Measurements from ENCODE around the gene GLIPR1L1.
"Not testable (repeated sequence)": the region's sequence is repeated elsewhere in the genome, so short reads cannot be mapped to it uniquely, and the experiment has no call there.

Gene GLIPR1L1

GRCh38 chr12:75334384-75335030 is at the start of gene GLIPR1L1:
GLIPR1L1 (plus strand) TSS chr12:75334670; CDS start chr12:75334729, 59 bp downstream.
- DNase-seq, result peak; percentile 13 to 91 (median 75)

- no peak for DNase-seq
Observed at GRCh38 chr12:75288860-75289259, 45.6 kb upstream of the GLIPR1L1 start.

- DNase-seq, result no peak
Observed at GRCh38 chr12:75289753-75290152, 44.7 kb upstream of the GLIPR1L1 start.

DNA sequence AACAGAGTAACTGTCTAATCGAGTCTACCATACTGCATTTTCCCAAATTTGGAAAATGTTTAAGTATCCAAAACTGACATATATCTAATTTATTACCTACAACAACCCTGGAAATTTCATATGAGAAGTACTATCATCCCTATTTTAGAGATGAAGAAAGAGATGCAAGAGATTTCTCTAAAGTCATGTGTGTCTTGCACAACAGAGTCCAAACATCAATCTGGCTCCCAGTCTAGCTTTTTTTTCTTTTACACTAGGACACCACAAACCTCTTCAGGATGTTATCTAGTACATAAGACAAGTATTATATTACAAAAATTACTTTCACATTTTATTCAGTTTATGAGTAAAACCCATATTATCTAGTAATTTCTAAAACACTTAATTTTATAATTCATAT is 43.5 kb upstream of the GLIPR1L1 start:
- DNase-seq, result no peak

GRCh38 chr12:75294336-75294735 is 40.1 kb upstream of the GLIPR1L1 start:
- no peak for DNase-seq

GRCh38 chr12:75294797-75295196 is 39.7 kb upstream of the GLIPR1L1 start:
- no peak for DNase-seq

- no peak for DNase-seq
Observed at GRCh38 chr12:75302225-75302624, 32.2 kb upstream of the GLIPR1L1 start.

DNA sequence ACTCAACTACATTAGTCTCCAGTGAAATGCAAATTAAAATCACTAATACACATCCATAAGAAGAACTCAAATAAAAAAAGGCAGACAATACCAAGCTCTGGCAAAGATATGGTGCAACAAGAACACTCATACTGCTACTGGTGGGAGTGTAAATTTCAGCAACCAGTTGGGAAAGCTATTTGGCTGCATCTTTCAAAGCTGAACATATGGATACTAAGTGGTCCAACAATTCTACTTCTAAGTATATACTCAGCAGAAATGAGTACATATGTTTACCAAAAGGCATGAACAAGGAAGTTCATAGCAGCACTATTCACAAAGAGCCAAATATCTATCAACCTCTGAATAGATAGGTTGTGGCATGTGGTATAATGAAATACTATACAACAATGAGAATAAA is 31.7 kb upstream of the GLIPR1L1 start:
- DNase-seq, result no peak

- DNase-seq, result no peak
Observed at GRCh38 chr12:75305412-75306332, 28.8 kb upstream of the GLIPR1L1 start.

- no peak for DNase-seq
Observed at GRCh38 chr12:75308279-75308678, 26.2 kb upstream of the GLIPR1L1 start.

DNA sequence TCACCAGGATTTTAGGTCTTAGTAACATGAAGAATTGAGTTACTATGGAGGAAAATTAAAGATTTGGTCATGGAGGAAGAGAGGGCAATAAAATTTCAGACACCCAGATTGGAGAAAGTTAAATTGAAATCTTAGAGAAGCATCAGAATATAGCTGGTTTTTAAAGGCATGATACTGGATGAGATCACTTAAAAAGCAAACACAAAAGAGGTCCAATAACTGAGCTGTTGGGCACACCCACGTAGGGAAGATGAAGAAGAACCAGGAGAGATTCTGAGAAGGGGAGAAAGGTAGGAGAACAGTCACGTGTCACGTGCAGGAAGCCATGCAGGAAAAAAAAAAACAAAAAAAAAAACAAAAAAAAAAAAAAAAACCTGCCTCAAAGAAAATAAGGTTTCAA is 23.1 kb upstream of the GLIPR1L1 start:
- DNase-seq, result no peak

DNA sequence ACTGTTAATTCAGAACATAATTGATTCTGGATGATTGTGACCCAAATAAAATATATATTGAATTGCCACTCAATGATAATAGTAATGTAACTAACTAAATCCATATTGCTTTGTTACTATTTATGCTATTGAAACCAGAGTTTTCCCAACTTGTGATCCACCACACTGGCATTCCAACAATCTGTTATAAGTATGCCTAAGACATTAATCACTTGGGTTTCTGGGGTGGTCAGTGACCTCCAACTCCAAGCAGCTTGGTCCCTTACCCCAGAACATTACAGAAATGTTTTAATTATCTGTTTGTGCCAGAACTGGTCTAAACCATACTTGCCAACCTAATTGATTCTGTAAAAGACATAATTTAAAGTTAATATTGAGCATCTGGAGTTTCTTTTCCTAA is 19.0 kb upstream of the GLIPR1L1 start:
- no peak for DNase-seq

DNA sequence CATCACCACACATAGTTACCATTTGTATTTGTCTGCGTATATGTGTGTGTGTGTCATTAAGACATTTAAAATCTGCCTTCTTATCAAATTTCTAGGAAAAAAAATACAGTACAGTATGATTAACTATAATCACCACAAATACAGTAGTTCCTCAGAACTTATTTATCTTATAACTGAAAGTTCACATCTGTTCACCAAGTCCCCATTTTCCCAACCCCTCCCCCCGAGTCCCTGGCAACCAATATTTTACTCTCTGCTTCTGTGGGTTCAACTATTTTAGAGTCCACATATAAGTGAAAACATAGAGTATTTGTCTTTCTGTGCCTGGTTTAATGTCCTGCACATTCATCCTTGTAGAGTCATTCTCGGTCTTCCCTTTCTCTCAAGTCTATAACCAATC is 16.7 kb upstream of the GLIPR1L1 start:
- DNase-seq, result no peak

DNA sequence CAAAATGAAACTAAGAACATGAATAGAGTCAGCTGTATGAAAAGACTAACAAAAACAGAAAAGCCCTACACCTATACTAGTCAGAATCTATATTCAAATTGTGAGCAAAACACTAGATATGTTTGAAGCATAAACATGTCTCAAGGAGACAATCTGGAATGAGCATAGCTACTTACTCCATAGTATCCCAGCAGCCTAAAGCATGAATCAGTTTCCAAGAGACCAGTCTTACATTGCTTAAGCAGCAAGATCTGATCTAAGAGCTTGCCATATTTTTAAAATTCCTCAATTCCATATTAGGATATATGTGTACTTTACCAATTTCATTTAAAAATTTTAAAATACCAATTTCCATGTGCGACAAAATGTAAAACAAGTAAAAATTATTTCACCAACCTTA is 12.0 kb upstream of the GLIPR1L1 start:
- no peak for DNase-seq

GRCh38 chr12:75323663-75324062 is 10.8 kb upstream of the GLIPR1L1 start:
- DNase-seq, result no peak

DNA sequence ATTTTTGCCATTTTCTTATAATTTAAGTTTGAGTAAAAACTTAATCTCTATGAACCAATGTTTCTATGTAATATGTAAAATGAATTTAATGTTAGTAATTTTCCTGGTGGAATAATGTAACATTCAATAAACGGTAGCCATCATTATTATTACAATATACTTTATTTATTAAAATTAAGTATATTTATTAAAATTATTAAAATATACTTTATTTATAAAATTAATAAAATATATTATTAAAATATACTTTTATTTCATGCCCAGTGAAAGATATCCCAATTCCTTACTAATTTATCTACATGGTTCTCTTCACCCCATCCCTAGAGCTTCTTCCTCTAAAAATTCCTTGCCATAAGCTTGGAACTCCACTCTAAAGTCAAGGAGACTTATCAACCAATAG is 6.8 kb upstream of the GLIPR1L1 start:
- no peak for DNase-seq

GRCh38 chr12:75329918-75330826 is 4.3 kb upstream of the GLIPR1L1 start, which contains the start of gene CAPS2:
CAPS2 (minus strand) TSS chr12:75330324; CDS start chr12:75326498, 3,826 bp downstream.
- DNase-seq, result peak in 13 of 14 donors; percentile 22 to 81 (median 66)

DNA sequence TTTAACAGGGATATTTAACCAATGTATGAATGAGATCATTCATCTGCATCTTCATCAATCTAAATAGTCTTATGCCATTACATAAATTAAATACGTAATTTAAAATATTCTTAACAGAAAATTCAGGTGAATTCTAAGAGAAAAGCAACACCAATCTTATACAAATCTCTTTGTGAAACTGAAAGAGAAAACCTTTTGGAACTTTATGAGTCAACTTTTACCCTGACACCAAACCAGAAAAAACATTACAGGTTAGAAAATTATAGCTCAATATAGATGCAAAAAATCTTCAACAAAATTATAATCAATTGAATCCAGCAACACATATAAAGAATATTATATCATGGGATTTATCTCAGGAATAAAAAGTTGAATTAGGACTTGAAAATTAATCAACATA is 3.4 kb downstream of the GLIPR1L1 start:
- no peak for DNase-seq

DNA sequence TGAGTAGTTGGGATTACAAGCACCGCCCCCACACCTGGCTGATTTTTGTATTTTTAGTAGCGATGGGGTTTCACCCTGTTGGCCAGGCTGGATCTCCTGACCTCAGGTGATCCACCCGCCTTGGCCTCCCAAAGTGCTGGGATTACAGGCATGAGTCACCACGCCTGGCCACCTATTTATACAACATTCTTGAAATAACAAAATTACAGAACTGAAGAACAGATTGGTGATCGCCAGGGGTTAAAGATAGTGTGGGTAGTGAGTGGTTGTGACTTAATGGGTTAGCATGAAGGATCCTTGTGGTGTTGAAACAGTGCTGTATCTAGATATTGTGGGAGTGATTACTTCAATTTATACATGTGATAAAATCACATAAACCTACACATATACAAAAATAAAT is 7.4 kb downstream of the GLIPR1L1 start:
- no peak for DNase-seq

DNA sequence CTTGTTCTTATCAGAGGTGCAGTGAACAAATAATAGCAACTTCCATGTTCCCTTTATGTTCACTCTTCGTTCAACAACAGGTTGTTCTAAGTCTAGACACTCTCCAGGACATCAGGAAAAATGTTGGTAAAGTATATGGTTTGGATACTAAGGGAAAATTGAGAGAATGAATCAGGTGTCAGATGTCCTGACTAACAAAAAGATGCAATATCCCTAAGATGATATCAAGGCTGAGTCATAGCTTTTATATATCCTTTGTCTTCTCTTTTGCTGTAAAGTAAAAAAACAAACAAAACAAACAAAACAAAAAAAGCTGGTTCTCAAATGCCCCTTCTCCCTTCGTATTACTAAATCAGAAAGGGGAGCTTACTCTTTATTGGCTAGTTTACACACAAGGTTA is 11.1 kb downstream of the GLIPR1L1 start:
- DNase-seq, result no peak

DNA sequence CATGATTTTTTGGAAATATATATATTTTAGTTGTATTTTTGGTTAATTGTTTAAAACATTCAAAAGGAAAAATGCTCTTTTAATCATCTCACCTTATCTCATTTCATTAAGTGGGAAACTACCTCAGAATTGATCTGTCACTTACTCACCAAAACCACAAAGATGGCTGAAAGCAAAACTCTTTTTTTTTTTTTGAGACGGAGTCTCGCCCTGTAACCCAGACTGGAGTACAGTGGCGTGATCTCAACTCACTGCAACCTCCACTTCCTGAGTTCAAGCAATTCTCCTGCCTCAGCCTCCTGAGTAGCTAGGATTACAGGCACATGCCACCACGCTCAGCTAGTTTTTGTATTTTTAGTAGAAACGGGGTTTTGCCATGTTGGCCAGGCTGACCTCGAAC is 11.7 kb downstream of the GLIPR1L1 start:
- DNase-seq, result not testable (repeated sequence)

- peak in 2 of 14 donors; percentile 1 to 10 for DNase-seq
Observed at GRCh38 chr12:75349946-75350345, 15.5 kb downstream of the GLIPR1L1 start.

DNA sequence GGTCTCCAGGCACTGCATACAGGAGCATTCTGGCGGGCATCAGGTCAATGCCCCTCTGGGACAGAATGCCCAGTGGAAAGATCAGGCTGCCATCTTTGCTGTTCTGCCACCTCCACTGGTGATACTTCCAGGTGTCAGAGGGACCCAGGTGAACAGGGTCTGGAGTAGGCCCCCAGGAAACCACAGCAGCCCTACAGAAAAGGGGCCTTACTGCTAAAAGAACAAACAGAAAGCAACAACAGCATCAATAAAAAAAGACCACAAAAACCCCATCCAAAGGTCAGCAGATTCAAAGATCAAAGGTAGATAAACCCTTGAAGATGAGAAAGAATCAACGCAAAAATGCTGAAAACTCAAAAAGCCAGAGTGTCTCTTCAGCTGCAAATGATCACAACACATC is 15.9 kb downstream of the GLIPR1L1 start:
- no peak for DNase-seq

All from C1 segment of cervical spinal cord (tissue), 14 donors.